ENCODE measurements around the gene ALG5.

Gene ALG5

GRCh38 chr13:36999054-36999714 is at the start of gene ALG5:
Gene ALG5 (minus strand): TSS chr13:36999340. CDS start chr13:36999300, 40 bp downstream.
- H3K9ac ChIP-seq (ENCODE audit: low read depth in 1 of 2, low read length in 2 of 2) = peak within 1 kb of the TSS; percentile 92 to 94
- H3K9me3 ChIP-seq (ENCODE audit: control insufficient read depth in 1 of 2, low read length in 2 of 2) = no peaks in the 10 kb centered on the region
- H3K36me3 ChIP-seq (ENCODE audit: control insufficient read depth in 1 of 2, insufficient read depth in 2 of 2, low read length in 2 of 2) = peaks cover 0 to 18% of the 10 kb centered on the region in 2 donors
- H3K27me3 ChIP-seq (ENCODE audit: control insufficient read depth in 1 of 2, insufficient read depth in 2 of 2, low read length in 2 of 2) = no peaks in the 10 kb centered on the region
- peak within 1 kb of the TSS; percentile 94 for H3K27ac ChIP-seq (ENCODE audit: low read depth, low read length)
- peak within 1 kb of the TSS; percentile 91 to 94 for H3K4me3 ChIP-seq (ENCODE audit: low read depth in 1 of 2, low read length in 2 of 2)
- peaks cover 18 to 19% of the 10 kb centered on the region in 2 donors for H3K4me1 ChIP-seq (ENCODE audit: control insufficient read depth in 1 of 2, insufficient read depth in 2 of 2, low read length in 2 of 2)

- Histone ChIP-seq H3K36me3 (ENCODE audit: control insufficient read depth in 1 of 2, insufficient read depth in 2 of 2, low read length in 2 of 2) (peaks cover 23 to 27% of the 10 kb centered on the region in 2 donors), H3K9ac (ENCODE audit: low read depth in 1 of 2, low read length in 2 of 2) (no peak overlapping the region), H3K27ac (ENCODE audit: low read depth, low read length) (no peak overlapping the region), H3K4me1 (ENCODE audit: control insufficient read depth in 1 of 2, insufficient read depth in 2 of 2, low read length in 2 of 2) (no peaks in the 10 kb centered on the region), H3K9me3 (ENCODE audit: control insufficient read depth in 1 of 2, low read length in 2 of 2) (no peaks in the 10 kb centered on the region), H3K4me3 (ENCODE audit: low read depth in 1 of 2, low read length in 2 of 2) (no peak overlapping the region), H3K27me3 (ENCODE audit: control insufficient read depth in 1 of 2, insufficient read depth in 2 of 2, low read length in 2 of 2) (no peaks in the 10 kb centered on the region)
Observed at GRCh38 chr13:37047846-37048245, 48.7 kb upstream of the ALG5 start.

GRCh38 chr13:37047032-37047431 is 47.9 kb upstream of the ALG5 start:
- H3K27ac ChIP-seq (ENCODE audit: low read depth, low read length) = no peak overlapping the region
- H3K4me1 ChIP-seq (ENCODE audit: control insufficient read depth in 1 of 2, insufficient read depth in 2 of 2, low read length in 2 of 2) = no peaks in the 10 kb centered on the region
- H3K36me3 ChIP-seq (ENCODE audit: control insufficient read depth in 1 of 2, insufficient read depth in 2 of 2, low read length in 2 of 2) = peaks cover 31 to 35% of the 10 kb centered on the region in 2 donors

GRCh38 chr13:37046062-37046461 is 46.9 kb upstream of the ALG5 start:
- no peak overlapping the region for H3K27ac ChIP-seq (ENCODE audit: low read depth, low read length)
- no peak overlapping the region for H3K9ac ChIP-seq (ENCODE audit: low read depth in 1 of 2, low read length in 2 of 2)
- no peaks in the 10 kb centered on the region for H3K9me3 ChIP-seq (ENCODE audit: control insufficient read depth in 1 of 2, low read length in 2 of 2)
- no peaks in the 10 kb centered on the region for H3K4me1 ChIP-seq (ENCODE audit: control insufficient read depth in 1 of 2, insufficient read depth in 2 of 2, low read length in 2 of 2)
- H3K4me3 ChIP-seq (ENCODE audit: low read depth in 1 of 2, low read length in 2 of 2) = no peak overlapping the region
- H3K27me3 ChIP-seq (ENCODE audit: control insufficient read depth in 1 of 2, insufficient read depth in 2 of 2, low read length in 2 of 2) = no peaks in the 10 kb centered on the region
- H3K36me3 ChIP-seq (ENCODE audit: control insufficient read depth in 1 of 2, insufficient read depth in 2 of 2, low read length in 2 of 2) = peaks cover 38 to 42% of the 10 kb centered on the region in 2 donors

More at GRCh38 chr13:37047032-37047431, 47.9 kb upstream of the ALG5 start:
- no peak overlapping the region for H3K9ac ChIP-seq (ENCODE audit: low read depth in 1 of 2, low read length in 2 of 2)
- no peak overlapping the region for H3K4me3 ChIP-seq (ENCODE audit: low read depth in 1 of 2, low read length in 2 of 2)
- H3K27me3 ChIP-seq (ENCODE audit: control insufficient read depth in 1 of 2, insufficient read depth in 2 of 2, low read length in 2 of 2) = no peaks in the 10 kb centered on the region
- H3K9me3 ChIP-seq (ENCODE audit: control insufficient read depth in 1 of 2, low read length in 2 of 2) = no peaks in the 10 kb centered on the region

- peaks cover 43 to 66% of the 10 kb centered on the region in 2 donors for H3K36me3 ChIP-seq (ENCODE audit: control insufficient read depth in 1 of 2, insufficient read depth in 2 of 2, low read length in 2 of 2)
- H3K27ac ChIP-seq (ENCODE audit: low read depth, low read length) = no peak overlapping the region
- no peak overlapping the region for H3K9ac ChIP-seq (ENCODE audit: low read depth in 1 of 2, low read length in 2 of 2)
Observed at GRCh38 chr13:37040789-37041188, 41.6 kb upstream of the ALG5 start.

GRCh38 chr13:37039896-37040295 is 40.8 kb upstream of the ALG5 start:
- Histone ChIP-seq H3K4me3 (ENCODE audit: low read depth in 1 of 2, low read length in 2 of 2) (no peak overlapping the region), H3K27me3 (ENCODE audit: control insufficient read depth in 1 of 2, insufficient read depth in 2 of 2, low read length in 2 of 2) (no peaks in the 10 kb centered on the region), H3K9ac (ENCODE audit: low read depth in 1 of 2, low read length in 2 of 2) (no peak overlapping the region), H3K9me3 (ENCODE audit: control insufficient read depth in 1 of 2, low read length in 2 of 2) (no peaks in the 10 kb centered on the region), H3K36me3 (ENCODE audit: control insufficient read depth in 1 of 2, insufficient read depth in 2 of 2, low read length in 2 of 2) (peaks cover 38 to 75% of the 10 kb centered on the region in 2 donors), H3K27ac (ENCODE audit: low read depth, low read length) (no peak overlapping the region), H3K4me1 (ENCODE audit: control insufficient read depth in 1 of 2, insufficient read depth in 2 of 2, low read length in 2 of 2) (no peaks in the 10 kb centered on the region)

More at GRCh38 chr13:37040789-37041188, 41.6 kb upstream of the ALG5 start:
- Histone ChIP-seq H3K4me1 (ENCODE audit: control insufficient read depth in 1 of 2, insufficient read depth in 2 of 2, low read length in 2 of 2) (no peaks in the 10 kb centered on the region), H3K4me3 (ENCODE audit: low read depth in 1 of 2, low read length in 2 of 2) (no peak overlapping the region), H3K9me3 (ENCODE audit: control insufficient read depth in 1 of 2, low read length in 2 of 2) (no peaks in the 10 kb centered on the region), H3K27me3 (ENCODE audit: control insufficient read depth in 1 of 2, insufficient read depth in 2 of 2, low read length in 2 of 2) (no peaks in the 10 kb centered on the region)

GRCh38 chr13:37037241-37037640 is 38.1 kb upstream of the ALG5 start:
- H3K36me3 ChIP-seq (ENCODE audit: control insufficient read depth in 1 of 2, insufficient read depth in 2 of 2, low read length in 2 of 2) = peaks cover 24 to 79% of the 10 kb centered on the region in 2 donors

GRCh38 chr13:37029617-37030016 is 30.5 kb upstream of the ALG5 start:
- H3K9ac ChIP-seq (ENCODE audit: low read depth in 1 of 2, low read length in 2 of 2) = no peak overlapping the region
- H3K9me3 ChIP-seq (ENCODE audit: control insufficient read depth in 1 of 2, low read length in 2 of 2) = no peaks in the 10 kb centered on the region
- no peaks in the 10 kb centered on the region for H3K27me3 ChIP-seq (ENCODE audit: control insufficient read depth in 1 of 2, insufficient read depth in 2 of 2, low read length in 2 of 2)
- no peak overlapping the region for H3K4me3 ChIP-seq (ENCODE audit: low read depth in 1 of 2, low read length in 2 of 2)
- no peak overlapping the region for H3K27ac ChIP-seq (ENCODE audit: low read depth, low read length)
- H3K36me3 ChIP-seq (ENCODE audit: control insufficient read depth in 1 of 2, insufficient read depth in 2 of 2, low read length in 2 of 2) = peaks cover 23 to 78% of the 10 kb centered on the region in 2 donors
- H3K4me1 ChIP-seq (ENCODE audit: control insufficient read depth in 1 of 2, insufficient read depth in 2 of 2, low read length in 2 of 2) = no peaks in the 10 kb centered on the region

More at GRCh38 chr13:37037241-37037640, 38.1 kb upstream of the ALG5 start:
- H3K9ac ChIP-seq (ENCODE audit: low read depth in 1 of 2, low read length in 2 of 2) = no peak overlapping the region
- H3K4me1 ChIP-seq (ENCODE audit: control insufficient read depth in 1 of 2, insufficient read depth in 2 of 2, low read length in 2 of 2) = no peaks in the 10 kb centered on the region
- H3K9me3 ChIP-seq (ENCODE audit: control insufficient read depth in 1 of 2, low read length in 2 of 2) = no peaks in the 10 kb centered on the region
- no peak overlapping the region for H3K4me3 ChIP-seq (ENCODE audit: low read depth in 1 of 2, low read length in 2 of 2)
- no peak overlapping the region for H3K27ac ChIP-seq (ENCODE audit: low read depth, low read length)
- no peaks in the 10 kb centered on the region for H3K27me3 ChIP-seq (ENCODE audit: control insufficient read depth in 1 of 2, insufficient read depth in 2 of 2, low read length in 2 of 2)

- peaks cover 22 to 82% of the 10 kb centered on the region in 2 donors for H3K36me3 ChIP-seq (ENCODE audit: control insufficient read depth in 1 of 2, insufficient read depth in 2 of 2, low read length in 2 of 2)
- no peak overlapping the region for H3K9ac ChIP-seq (ENCODE audit: low read depth in 1 of 2, low read length in 2 of 2)
- no peaks in the 10 kb centered on the region for H3K4me1 ChIP-seq (ENCODE audit: control insufficient read depth in 1 of 2, insufficient read depth in 2 of 2, low read length in 2 of 2)
Observed at GRCh38 chr13:37027639-37028038, 28.5 kb upstream of the ALG5 start.

GRCh38 chr13:37026771-37027170 is 27.6 kb upstream of the ALG5 start:
- Histone ChIP-seq H3K4me3 (ENCODE audit: low read depth in 1 of 2, low read length in 2 of 2) (no peak overlapping the region), H3K36me3 (ENCODE audit: control insufficient read depth in 1 of 2, insufficient read depth in 2 of 2, low read length in 2 of 2) (peaks cover 21 to 82% of the 10 kb centered on the region in 2 donors), H3K4me1 (ENCODE audit: control insufficient read depth in 1 of 2, insufficient read depth in 2 of 2, low read length in 2 of 2) (no peaks in the 10 kb centered on the region)

More at GRCh38 chr13:37027639-37028038, 28.5 kb upstream of the ALG5 start:
- Histone ChIP-seq H3K27ac (ENCODE audit: low read depth, low read length) (no peak overlapping the region), H3K27me3 (ENCODE audit: control insufficient read depth in 1 of 2, insufficient read depth in 2 of 2, low read length in 2 of 2) (no peaks in the 10 kb centered on the region), H3K9me3 (ENCODE audit: control insufficient read depth in 1 of 2, low read length in 2 of 2) (no peaks in the 10 kb centered on the region), H3K4me3 (ENCODE audit: low read depth in 1 of 2, low read length in 2 of 2) (no peak overlapping the region)

More at GRCh38 chr13:37026771-37027170, 27.6 kb upstream of the ALG5 start:
- H3K9me3 ChIP-seq (ENCODE audit: control insufficient read depth in 1 of 2, low read length in 2 of 2) = no peaks in the 10 kb centered on the region
- no peaks in the 10 kb centered on the region for H3K27me3 ChIP-seq (ENCODE audit: control insufficient read depth in 1 of 2, insufficient read depth in 2 of 2, low read length in 2 of 2)
- H3K27ac ChIP-seq (ENCODE audit: low read depth, low read length) = no peak overlapping the region
- no peak overlapping the region for H3K9ac ChIP-seq (ENCODE audit: low read depth in 1 of 2, low read length in 2 of 2)

Measured in duodenal mucosa (tissue), 2 donors.